ENCODE results near the gene ADRM1.

ADRM1 gene

GRCh38 chr20:62319346-62319909, 16.6 kb downstream of the ADRM1 start:
- in situ Hi-C loops (cut with HindIII; ENCODE audit: low sequenced_read_pairs), result no loop called here
- DNase-seq (ENCODE audit: low read depth), result no peak
- TF ChIP-seq, protein P1, sequence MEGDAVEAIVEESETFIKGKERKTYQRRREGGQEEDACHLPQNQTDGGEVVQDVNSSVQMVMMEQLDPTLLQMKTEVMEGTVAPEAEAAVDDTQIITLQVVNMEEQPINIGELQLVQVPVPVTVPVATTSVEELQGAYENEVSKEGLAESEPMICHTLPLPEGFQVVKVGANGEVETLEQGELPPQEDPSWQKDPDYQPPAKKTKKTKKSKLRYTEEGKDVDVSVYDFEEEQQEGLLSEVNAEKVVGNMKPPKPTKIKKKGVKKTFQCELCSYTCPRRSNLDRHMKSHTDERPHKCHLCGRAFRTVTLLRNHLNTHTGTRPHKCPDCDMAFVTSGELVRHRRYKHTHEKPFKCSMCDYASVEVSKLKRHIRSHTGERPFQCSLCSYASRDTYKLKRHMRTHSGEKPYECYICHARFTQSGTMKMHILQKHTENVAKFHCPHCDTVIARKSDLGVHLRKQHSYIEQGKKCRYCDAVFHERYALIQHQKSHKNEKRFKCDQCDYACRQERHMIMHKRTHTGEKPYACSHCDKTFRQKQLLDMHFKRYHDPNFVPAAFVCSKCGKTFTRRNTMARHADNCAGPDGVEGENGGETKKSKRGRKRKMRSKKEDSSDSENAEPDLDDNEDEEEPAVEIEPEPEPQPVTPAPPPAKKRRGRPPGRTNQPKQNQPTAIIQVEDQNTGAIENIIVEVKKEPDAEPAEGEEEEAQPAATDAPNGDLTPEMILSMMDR (IDR thresholded peaks at IDR 0.05; ENCODE audit: low read depth, low read length, missing control alignments), result no peak
- H3K4me3 ChIP-seq (ENCODE audit: low read depth, low read length), result no peak overlapping the region

DNA sequence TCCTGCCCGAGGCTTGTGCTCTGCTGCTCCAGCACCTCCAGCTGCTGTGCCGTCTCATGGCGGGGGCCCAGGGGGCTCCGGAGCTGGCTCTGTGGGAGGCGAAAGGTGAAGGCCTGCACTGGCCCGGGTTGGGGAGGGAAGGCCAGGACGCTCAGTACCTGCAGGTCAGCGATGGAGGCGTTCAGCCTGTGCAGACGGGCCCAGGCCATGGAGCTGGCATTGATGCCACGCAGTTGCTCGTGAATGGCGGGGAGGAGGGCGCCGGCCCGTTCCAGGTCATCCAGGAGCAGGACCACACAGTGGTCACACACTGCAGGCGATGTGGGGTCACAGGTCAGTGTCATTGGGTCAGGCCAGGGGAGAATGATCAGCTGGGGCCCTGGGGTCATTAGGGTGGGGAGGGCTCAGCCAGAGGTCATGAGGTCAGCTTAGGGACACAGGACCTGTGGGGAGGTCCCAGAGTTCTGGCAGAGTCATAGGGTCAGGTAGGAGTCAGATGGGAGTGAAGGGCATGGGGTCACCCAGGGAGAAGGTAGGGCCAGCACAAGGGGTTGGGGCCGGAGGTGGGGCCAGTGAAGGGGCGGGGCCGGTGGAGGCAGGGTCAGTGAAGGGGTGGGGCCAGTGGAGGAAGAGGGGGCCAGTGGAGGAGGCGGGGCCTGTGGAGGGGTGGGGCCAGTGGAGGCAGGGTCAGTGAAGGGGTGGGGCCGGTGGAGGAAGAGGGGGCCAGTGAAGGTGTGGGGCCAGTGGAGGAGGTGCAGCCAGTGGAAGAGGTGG, 18.0 kb downstream of the ADRM1 start:
- in situ Hi-C loops (cut with HindIII; ENCODE audit: low sequenced_read_pairs), result no loop called here
- no peak for DNase-seq (ENCODE audit: low read depth)
- TF ChIP-seq, protein P1 (IDR thresholded peaks at IDR 0.05; ENCODE audit: low read depth, low read length, missing control alignments), result no peak
- no peak overlapping the region for H3K4me3 ChIP-seq (ENCODE audit: low read depth, low read length)

- no peak for DNase-seq (ENCODE audit: low read depth)
- TF ChIP-seq, protein P1 (IDR thresholded peaks at IDR 0.05; ENCODE audit: low read depth, low read length, missing control alignments), result no peak
- in situ Hi-C loops (cut with HindIII; ENCODE audit: low sequenced_read_pairs), result no loop called here
- no peak overlapping the region for H3K4me3 ChIP-seq (ENCODE audit: low read depth, low read length)
Measured at GRCh38 chr20:62321521-62321948, 18.7 kb downstream of the ADRM1 start.

GRCh38 chr20:62321975-62322374, 19.2 kb downstream of the ADRM1 start:
- TF ChIP-seq, protein P1 (IDR thresholded peaks at IDR 0.05; ENCODE audit: low read depth, low read length, missing control alignments), result no peak
- no peak for DNase-seq (ENCODE audit: low read depth)
- no peak overlapping the region for H3K4me3 ChIP-seq (ENCODE audit: low read depth, low read length)
- in situ Hi-C loops (cut with HindIII; ENCODE audit: low sequenced_read_pairs), result no loop called here

- no peak overlapping the region for H3K4me3 ChIP-seq (ENCODE audit: low read depth, low read length)
- no peak for DNase-seq (ENCODE audit: low read depth)
- in situ Hi-C loops (cut with HindIII; ENCODE audit: low sequenced_read_pairs), result no loop called here
- TF ChIP-seq, protein P1 (IDR thresholded peaks at IDR 0.05; ENCODE audit: low read depth, low read length, missing control alignments), result no peak
Measured at GRCh38 chr20:62322492-62323041, 19.8 kb downstream of the ADRM1 start.

DNA sequence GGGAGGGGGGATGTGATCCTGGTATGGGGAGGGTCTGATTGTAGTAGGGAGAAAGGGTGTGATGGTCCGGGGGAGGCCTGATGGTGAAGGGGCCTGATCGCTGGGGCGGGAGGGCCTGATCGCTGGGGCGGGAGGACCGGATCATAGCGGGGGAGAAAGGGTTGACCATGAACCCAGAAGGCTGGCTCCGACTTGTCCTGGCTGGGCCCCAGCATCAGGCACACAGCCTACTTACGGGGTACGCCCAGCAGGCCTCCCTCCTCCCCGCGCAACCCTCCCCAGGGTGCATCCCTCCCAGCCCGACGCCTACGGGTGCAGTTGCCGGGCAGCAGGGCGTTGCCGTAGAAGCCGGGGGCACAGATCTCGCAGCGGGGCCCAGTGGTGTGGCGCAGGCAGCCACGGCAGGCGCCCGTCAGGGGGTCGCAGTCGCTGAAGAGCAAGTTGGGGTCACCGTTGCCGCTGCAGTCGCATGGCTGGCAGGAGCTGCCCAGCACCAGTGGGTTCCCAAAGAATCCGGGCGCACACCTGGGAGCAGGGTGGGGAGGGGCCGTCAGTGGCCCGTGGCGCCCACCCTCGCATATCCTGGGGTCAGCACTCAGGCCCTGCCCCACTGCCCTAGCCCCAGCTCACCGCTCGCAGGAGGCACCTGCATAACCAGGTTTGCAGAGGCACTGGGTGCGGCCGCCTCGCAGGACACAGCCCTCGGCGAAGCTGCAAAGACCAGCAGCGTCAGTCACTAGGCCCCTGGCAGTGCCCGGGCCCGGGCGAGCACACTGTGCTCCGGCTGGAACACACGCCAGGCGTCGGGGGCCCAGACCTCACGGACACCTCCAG, 20.6 kb downstream of the ADRM1 start:
- in situ Hi-C loops (cut with HindIII; ENCODE audit: low sequenced_read_pairs), result no loop called here
- TF ChIP-seq, protein P1 (IDR thresholded peaks at IDR 0.05; ENCODE audit: low read depth, low read length, missing control alignments), result no peak
- DNase-seq (ENCODE audit: low read depth), result no peak
- H3K4me3 ChIP-seq (ENCODE audit: low read depth, low read length), result no peak overlapping the region

All from astrocyte of the cerebellum (primary cell).